Neural cell (in vitro differentiated cells): Measurements from ENCODE around the gene IQGAP1. TPM values are rescaled to one million over a fixed set of nuclear protein-coding genes. Genes with fewer than 3 reads are reported as not detected.

Experiments used
- H2AFZ ChIP-seq: fragments of 200-600, 300-800 bp; sonication (generic), shearing (Covaris generic); 2 replicates; pipeline ENCODE4 v1.6.0; 2014; ENCODE audit warnings: low read depth, mild to moderate bottlenecking, antibody characterized with exemption, low read length, moderate library complexity
- H3F3A ChIP-seq: fragments of 200-600 bp; shearing (Covaris generic); 2 replicates; pipeline ENCODE4 v1.6.1; 2016; ENCODE audit warnings: mild to moderate bottlenecking, moderate library complexity, mixed read lengths, antibody characterized with exemption, low read length; ENCODE audit not compliant: insufficient read depth, poor library complexity, severe bottlenecking
- H3K27ac ChIP-seq: fragments of 200-600, 300-800 bp; sonication (generic), shearing (Covaris generic); 2 replicates; pipeline ENCODE4 v1.5.1; 2014; ENCODE audit warnings: mild to moderate bottlenecking, low read length, moderate library complexity
- H3K27me3 ChIP-seq: fragments of 300-800, 200-600 bp; sonication (generic), shearing (Covaris generic); 2 replicates; pipeline ENCODE4 v1.6.0; 2014; ENCODE audit warnings: mild to moderate bottlenecking, low read depth, low read length, moderate library complexity; ENCODE audit not compliant: insufficient read depth
- H3K36me3 ChIP-seq: fragments of 300-800, 200-600 bp; sonication (generic), shearing (Covaris generic); 2 replicates; pipeline ENCODE4 v1.5.1; 2014; ENCODE audit warnings: mild to moderate bottlenecking, antibody characterized with exemption, low read length, moderate library complexity; ENCODE audit not compliant: insufficient read depth
- H3K4me2 ChIP-seq: fragments of 300-800, 200-600 bp; sonication (generic), shearing (Covaris generic); 2 replicates; pipeline ENCODE4 v1.6.0; 2014; ENCODE audit warnings: mild to moderate bottlenecking, low read length
- H3K4me3 ChIP-seq: fragments of 300-800, 200-600 bp; sonication (generic), shearing (Covaris generic); 2 replicates; pipeline ENCODE4 v1.5.1; 2014; ENCODE audit warnings: mild to moderate bottlenecking, low read length, moderate library complexity
- H3K79me2 ChIP-seq: fragments of 200-600 bp; shearing (Covaris generic); replicated peaks from 2 replicates; pipeline ENCODE4 v1.6.0; 2014; ENCODE audit warnings: mild to moderate bottlenecking, low read length, moderate library complexity; ENCODE audit not compliant: insufficient read depth
- H3K9ac ChIP-seq: fragments of 300-800, 200-600 bp; sonication (generic), shearing (Covaris generic); 2 replicates; pipeline ENCODE4 v1.6.1; 2016; ENCODE audit warnings: mild to moderate bottlenecking, low read length, mixed read lengths
- H3K9me2 ChIP-seq: fragments of 200-600 bp; shearing (Covaris generic); 2 replicates; pipeline ENCODE4 v1.6.1; 2016; ENCODE audit warnings: mild to moderate bottlenecking, low read length, mixed read lengths; ENCODE audit not compliant: insufficient read depth
- H3K9me3 ChIP-seq: fragments of 200-600, 300-800 bp; sonication (generic), shearing (Covaris generic); 2 replicates; pipeline ENCODE4 v1.6.1; 2016; ENCODE audit warnings: mild to moderate bottlenecking, mixed run types, low read length, moderate library complexity, mixed read lengths
- H4K20me1 ChIP-seq: fragments of 200-600 bp; shearing (Covaris generic); 2 replicates; pipeline ENCODE4 v1.6.1; 2016; ENCODE audit warnings: mild to moderate bottlenecking, mixed run types; ENCODE audit not compliant: insufficient read depth
- EP300 ChIP-seq: fragments of 450-650 bp; conservative IDR thresholded peaks from 2 replicates; pipeline ENCODE4 v1.6.1; 2014; ENCODE audit warnings: antibody characterized with exemption, mild to moderate bottlenecking, moderate library complexity; ENCODE audit not compliant: poor library complexity, severe bottlenecking
- EZH2 ChIP-seq: fragments of 200-600, 300-800 bp; shearing (Covaris generic), sonication (generic); IDR thresholded peaks from 2 replicates; pipeline ENCODE4 v1.6.1; 2014; ENCODE audit warnings: antibody characterized with exemption, low read length, borderline replicate concordance, mild to moderate bottlenecking; ENCODE audit not compliant: insufficient read depth, poor library complexity, severe bottlenecking
- MXI1 ChIP-seq: fragments of 450-650 bp; conservative IDR thresholded peaks from 2 replicates; pipeline ENCODE4 v1.6.1; 2014; ENCODE audit warnings: antibody characterized with exemption, mild to moderate bottlenecking; ENCODE audit not compliant: poor library complexity, severe bottlenecking
- POLR2AphosphoS5 ChIP-seq: IDR thresholded peaks from 2 replicates; pipeline ENCODE4 v1.6.1; 2012
- RAD21 ChIP-seq: fragments of 450-650 bp; conservative IDR thresholded peaks from 2 replicates; pipeline ENCODE4 v1.6.1; 2014; ENCODE audit warnings: antibody characterized with exemption, mild to moderate bottlenecking, moderate library complexity
- REST ChIP-seq: IDR thresholded peaks from 2 replicates; pipeline ENCODE4 v1.6.1; 2012; ENCODE audit warnings: borderline replicate concordance
- SMC3 ChIP-seq: fragments of 450-650 bp; conservative IDR thresholded peaks from 2 replicates; pipeline ENCODE4 v1.6.1; 2014; ENCODE audit warnings: antibody characterized with exemption, mild to moderate bottlenecking, moderate library complexity; ENCODE audit not compliant: poor library complexity
- TAF1 ChIP-seq: IDR thresholded peaks from 2 replicates; pipeline ENCODE4 v1.6.1; 2012; ENCODE audit warnings: low read depth
- polyA plus RNA-seq: library from polyadenylated mRNA; depleted of rRNA; stranded (reverse); fragments of >200 nt; gene quantifications from 2 replicates; pipeline ENCODE4 v1.2.3, GENCODE V29; 2014
- TF ChIP-seq, protein P1 (sequence below): fragments of 450-650 bp; IDR thresholded peaks from 2 replicates; pipeline ENCODE4 v1.5.1; 2014; ENCODE audit warnings: antibody characterized with exemption, mild to moderate bottlenecking, moderate library complexity; ENCODE audit not compliant: poor library complexity, severe bottlenecking

IQGAP1 gene
- polyA plus RNA-seq, 1 donor from 2014 or later: 16.6 TPM

DNA sequence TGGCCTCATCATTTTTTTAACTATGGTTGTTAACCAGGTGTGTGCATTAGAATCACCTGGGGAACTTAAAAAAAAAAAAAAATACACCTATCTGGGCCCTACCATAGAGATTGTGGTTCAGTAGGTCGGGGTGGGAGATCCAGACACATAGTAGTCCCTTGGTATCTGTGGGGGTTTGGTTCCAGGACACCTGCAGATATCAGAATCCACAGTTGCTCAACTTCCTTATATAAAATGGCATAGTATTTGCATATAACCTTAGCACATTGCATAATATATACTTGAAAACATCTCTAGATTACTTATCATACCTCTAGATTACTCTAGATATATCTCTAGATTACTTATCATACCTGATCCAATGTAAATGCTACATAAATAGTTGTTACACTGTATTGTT is 5.0 kb downstream of the IQGAP1 start:
- Histone ChIP-seq H3K4me2 (no peak overlapping the region), H3K27me3 (no peaks in the 10 kb centered on the region), H3K36me3 (no peaks in the 10 kb centered on the region), H3K9ac (no peak overlapping the region), H3K9me2 (no peaks in the 10 kb centered on the region), H3K4me3 (no peak overlapping the region), H2AFZ (no peak overlapping the region), H3K79me2 (no peaks in the 10 kb centered on the region), H3F3A (no peaks in the 10 kb centered on the region), H4K20me1 (no peaks in the 10 kb centered on the region), H3K27ac (no peak overlapping the region), H3K9me3 (no peaks in the 10 kb centered on the region)
- TF ChIP-seq SMC3 (no peak), POLR2AphosphoS5 (no peak), REST (no peak), EZH2 (no peak), TAF1 (no peak), RAD21 (no peak), EP300 (no peak), MXI1 (no peak)
- TF ChIP-seq, protein P1, sequence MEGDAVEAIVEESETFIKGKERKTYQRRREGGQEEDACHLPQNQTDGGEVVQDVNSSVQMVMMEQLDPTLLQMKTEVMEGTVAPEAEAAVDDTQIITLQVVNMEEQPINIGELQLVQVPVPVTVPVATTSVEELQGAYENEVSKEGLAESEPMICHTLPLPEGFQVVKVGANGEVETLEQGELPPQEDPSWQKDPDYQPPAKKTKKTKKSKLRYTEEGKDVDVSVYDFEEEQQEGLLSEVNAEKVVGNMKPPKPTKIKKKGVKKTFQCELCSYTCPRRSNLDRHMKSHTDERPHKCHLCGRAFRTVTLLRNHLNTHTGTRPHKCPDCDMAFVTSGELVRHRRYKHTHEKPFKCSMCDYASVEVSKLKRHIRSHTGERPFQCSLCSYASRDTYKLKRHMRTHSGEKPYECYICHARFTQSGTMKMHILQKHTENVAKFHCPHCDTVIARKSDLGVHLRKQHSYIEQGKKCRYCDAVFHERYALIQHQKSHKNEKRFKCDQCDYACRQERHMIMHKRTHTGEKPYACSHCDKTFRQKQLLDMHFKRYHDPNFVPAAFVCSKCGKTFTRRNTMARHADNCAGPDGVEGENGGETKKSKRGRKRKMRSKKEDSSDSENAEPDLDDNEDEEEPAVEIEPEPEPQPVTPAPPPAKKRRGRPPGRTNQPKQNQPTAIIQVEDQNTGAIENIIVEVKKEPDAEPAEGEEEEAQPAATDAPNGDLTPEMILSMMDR: no peak

- Histone ChIP-seq H3F3A (no peaks in the 10 kb centered on the region), H3K36me3 (no peaks in the 10 kb centered on the region), H3K79me2 (peaks cover 4% of the 10 kb centered on the region), H4K20me1 (no peaks in the 10 kb centered on the region), H3K4me2 (no peak overlapping the region), H3K9me2 (no peaks in the 10 kb centered on the region), H3K27ac (no peak overlapping the region), H3K9me3 (no peaks in the 10 kb centered on the region), H2AFZ (no peak overlapping the region), H3K9ac (no peak overlapping the region), H3K27me3 (no peaks in the 10 kb centered on the region), H3K4me3 (no peak overlapping the region)
- no peak for TF ChIP-seq EP300
- no peak for TF ChIP-seq POLR2AphosphoS5
- TF ChIP-seq MXI1: no peak
- no peak for TF ChIP-seq REST
- TF ChIP-seq, protein P1: no peak
- no peak for TF ChIP-seq SMC3
- TF ChIP-seq EZH2: no peak
- TF ChIP-seq RAD21: no peak
- TF ChIP-seq TAF1: no peak
These were observed 6.0 kb downstream of the IQGAP1 start for GRCh38 chr15:90394074-90394473.
